Esophagus muscularis mucosa (tissue), 4 donors: ENCODE measurements around the gene WIF1. TPM values are rescaled to one million over a fixed set of nuclear protein-coding genes. Genes with fewer than 3 reads are reported as not detected.

Experiments
- DNase-seq: peaks from one replicate; pipeline ENCODE4 v3.0.0-alpha.2; 2017; ENCODE audit errors: extremely low spot score
- H3K27ac ChIP-seq, 4 donors: fragments of 200-600 bp; sonication (generic); replicated peaks in 1 of 4; 1 replicate in 3 of 4; 2 replicates in 1 of 4; pipeline ENCODE4 v1.5.1; 2016 to 2019; ENCODE audit warnings: mild to moderate bottlenecking in 1 of 4
- H3K27me3 ChIP-seq, 4 donors: fragments of 200-600 bp; sonication (generic); one replicate each; pipeline versions ENCODE4 v1.5.1 to v1.6.0; 2016 to 2019
- H3K36me3 ChIP-seq, 4 donors: fragments of 200-600 bp; sonication (generic); one replicate each; pipeline ENCODE4 v1.5.1; 2016 to 2019
- H3K4me1 ChIP-seq, 4 donors: fragments of 200-600 bp; sonication (generic); one replicate each; pipeline ENCODE4 v1.5.1; 2016 to 2019
- H3K4me3 ChIP-seq, 4 donors: fragments of 200-600 bp; sonication (generic); 1 replicate in 2 of 4; 2 replicates in 2 of 4; pipeline ENCODE4 v1.5.1; 2016 to 2019; ENCODE audit warnings: mild to moderate bottlenecking in 4 of 4, moderate library complexity in 1 of 4
- H3K9me3 ChIP-seq, 4 donors: fragments of 200-600 bp; sonication (generic); 1 replicate in 3 of 4; 2 replicates in 1 of 4; pipeline ENCODE4 v1.5.1; 2016 to 2019
- CTCF ChIP-seq, 3 experiments: fragments of 200-600 bp in 2 of 3; fragments of 450-650 bp in 1 of 3; sonication (generic) in 2 of 3; IDR thresholded peaks; one replicate each; pipeline ENCODE4 v1.5.1; 2017 to 2019; ENCODE audit warnings: antibody characterized with exemption in 3 of 3, mild to moderate bottlenecking in 2 of 3, moderate library complexity in 1 of 3
- EP300 ChIP-seq: sonication (generic); formaldehyde crosslinking; IDR thresholded peaks from one replicate; pipeline ENCODE4 v1.6.1; 2017; ENCODE audit warnings: antibody characterized with exemption
- POLR2A ChIP-seq: fragments of 450-650 bp; IDR thresholded peaks from one replicate; pipeline ENCODE4 v1.6.1; 2017; ENCODE audit warnings: antibody characterized with exemption, moderate library complexity, mild to moderate bottlenecking, low read depth
- POLR2AphosphoS5 ChIP-seq, 2 donors: sonication (generic); formaldehyde crosslinking; IDR thresholded peaks; one replicate each; pipeline ENCODE4 v1.6.1; 2017; ENCODE audit warnings: antibody characterized with exemption in 2 of 2
- WGBS: methylation state at CpG from one replicate; pipeline ENCODE4 v1.1.5; 2018; 5-methylcytosine and 5-hydroxymethylcytosine counted together
- intact Hi-C: fragments of 100-400 bp; cut with DNase I; formaldehyde crosslinking; loops from one replicate; pipeline ENCODE4 v1.15.1; 2023
- total RNA-seq, 4 donors: library from RNA; depleted of rRNA; stranded (reverse); fragments of >200 nt; gene quantifications; one replicate each; pipeline versions ENCODE4 v1.1.0 to v1.2.1, GENCODE V29; 2016

WIF1 gene
- total RNA-seq, 4 donors from 2014 or later, result 0.11 to 1.2 TPM; not detected in 2

GRCh38 chr12:65094722-65095121, 26.4 kb downstream of the WIF1 start:
- no peak for DNase-seq
- Histone ChIP-seq H3K9me3 (no peaks in the 10 kb centered on the region), H3K27me3 (peaks cover 0 to 10% (median 0%) of the 10 kb centered on the region in 4 donors), H3K4me1 (no peaks in the 10 kb centered on the region), H3K27ac (no peak overlapping the region), H3K4me3 (no peak overlapping the region), H3K36me3 (no peaks in the 10 kb centered on the region)
- intact Hi-C loops, result no loop called here
- TF ChIP-seq CTCF (IDR thresholded peaks at IDR 0.05), result no peak
- TF ChIP-seq POLR2A, result no peak
- no peak for TF ChIP-seq POLR2AphosphoS5 (IDR thresholded peaks at IDR 0.05)
- TF ChIP-seq EP300, result no peak
- WGBS, result 96% methylated on average over 2 of the region's 2 CpGs

DNA sequence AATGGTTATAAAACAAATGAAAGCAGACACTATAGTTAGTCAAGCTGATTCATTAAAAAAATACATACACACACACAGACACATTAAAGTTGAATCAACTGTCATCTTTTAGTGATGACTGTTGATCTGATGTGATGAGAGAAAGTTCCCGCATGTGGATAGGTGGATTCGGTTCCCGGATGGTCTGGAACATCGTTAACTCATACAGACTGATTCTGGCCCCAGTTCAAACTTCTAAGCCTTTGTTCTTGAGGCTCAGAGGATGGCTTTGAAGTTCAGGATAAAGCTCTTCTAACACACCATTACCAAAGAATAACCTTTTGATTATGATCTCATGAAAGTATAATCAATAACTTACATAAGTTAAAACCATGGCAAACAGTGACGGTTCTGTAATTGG, 27.5 kb downstream of the WIF1 start:
- no peak for DNase-seq
- H3K27me3 ChIP-seq, result peaks cover 0 to 10% (median 0%) of the 10 kb centered on the region in 4 donors
- TF ChIP-seq CTCF (IDR thresholded peaks at IDR 0.05) (no peak), POLR2AphosphoS5 (IDR thresholded peaks at IDR 0.05) (no peak), POLR2A (no peak), EP300 (no peak)
- H3K4me1 ChIP-seq, result no peaks in the 10 kb centered on the region
- intact Hi-C loops, result no loop called here
- no peaks in the 10 kb centered on the region for H3K36me3 ChIP-seq
- H3K4me3 ChIP-seq, result no peak overlapping the region
- H3K27ac ChIP-seq, result no peak overlapping the region
- H3K9me3 ChIP-seq, result no peaks in the 10 kb centered on the region
- WGBS, result 17% methylated on average over 5 of the region's 5 CpGs

- 58% methylated on average over 2 of the region's 2 CpGs for WGBS
- TF ChIP-seq POLR2AphosphoS5 (IDR thresholded peaks at IDR 0.05) (no peak), POLR2A (no peak), CTCF (IDR thresholded peaks at IDR 0.05) (no peak), EP300 (no peak)
- Histone ChIP-seq H3K27ac (no peak overlapping the region), H3K9me3 (no peaks in the 10 kb centered on the region), H3K27me3 (peaks cover 0 to 10% (median 0%) of the 10 kb centered on the region in 4 donors), H3K4me1 (no peaks in the 10 kb centered on the region), H3K36me3 (no peaks in the 10 kb centered on the region), H3K4me3 (no peak overlapping the region)
- no peak for DNase-seq
- intact Hi-C loops, result no loop called here
These were observed 30.6 kb downstream of the WIF1 start for GRCh38 chr12:65090461-65090860.

- H3K9me3 ChIP-seq, result no peaks in the 10 kb centered on the region
- intact Hi-C loops, result no loop called here
- H3K4me1 ChIP-seq, result no peaks in the 10 kb centered on the region
- TF ChIP-seq EP300, result no peak
- no peak for DNase-seq
- peaks cover 0 to 10% (median 0%) of the 10 kb centered on the region in 4 donors for H3K27me3 ChIP-seq
- H3K27ac ChIP-seq, result no peak overlapping the region
- WGBS, result 69% methylated on average over 2 of the region's 2 CpGs
- no peaks in the 10 kb centered on the region for H3K36me3 ChIP-seq
- H3K4me3 ChIP-seq, result no peak overlapping the region
These were observed 34.9 kb downstream of the WIF1 start for GRCh38 chr12:65086236-65086635.

DNA sequence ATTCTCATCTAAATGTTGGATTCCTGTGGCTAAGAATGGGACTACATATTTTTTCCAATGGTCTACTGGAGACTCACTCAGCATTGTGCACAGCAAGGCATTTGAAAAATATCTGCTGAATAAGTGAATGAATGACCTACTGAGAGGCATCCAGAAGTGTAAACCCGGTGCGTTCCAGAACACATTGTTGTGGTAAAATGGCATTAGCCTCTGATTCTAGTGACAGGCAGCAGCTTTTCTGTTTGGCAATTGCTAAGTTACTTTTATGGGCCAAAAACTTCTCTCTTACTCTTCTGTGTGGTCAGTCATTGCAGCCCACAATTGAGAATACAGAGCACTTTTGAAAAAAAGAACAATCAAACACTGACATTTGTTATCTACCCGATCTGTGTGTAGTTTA, 36.5 kb downstream of the WIF1 start:
- no peaks in the 10 kb centered on the region for H3K9me3 ChIP-seq
- no peaks in the 10 kb centered on the region for H3K4me1 ChIP-seq
- H3K4me3 ChIP-seq, result no peak overlapping the region
- no peak overlapping the region for H3K27ac ChIP-seq
- TF ChIP-seq POLR2A (no peak), POLR2AphosphoS5 (IDR thresholded peaks at IDR 0.05) (no peak), CTCF (IDR thresholded peaks at IDR 0.05) (no peak), EP300 (no peak)
- DNase-seq, result no peak
- H3K27me3 ChIP-seq, result no peaks in the 10 kb centered on the region
- WGBS, result 79% methylated on average over 3 of the region's 3 CpGs
- no peaks in the 10 kb centered on the region for H3K36me3 ChIP-seq
- intact Hi-C loops, result no loop called here
